ENCODE data around the gene SLC38A4. TPM values are rescaled to one million over a fixed set of nuclear protein-coding genes. Genes with fewer than 3 reads are reported as not detected.

The SLC38A4 gene
- total RNA-seq, 3 donors from 2014 or later (not counting 1 experiment from before 2014, with no cell fraction given): not detected

DNA sequence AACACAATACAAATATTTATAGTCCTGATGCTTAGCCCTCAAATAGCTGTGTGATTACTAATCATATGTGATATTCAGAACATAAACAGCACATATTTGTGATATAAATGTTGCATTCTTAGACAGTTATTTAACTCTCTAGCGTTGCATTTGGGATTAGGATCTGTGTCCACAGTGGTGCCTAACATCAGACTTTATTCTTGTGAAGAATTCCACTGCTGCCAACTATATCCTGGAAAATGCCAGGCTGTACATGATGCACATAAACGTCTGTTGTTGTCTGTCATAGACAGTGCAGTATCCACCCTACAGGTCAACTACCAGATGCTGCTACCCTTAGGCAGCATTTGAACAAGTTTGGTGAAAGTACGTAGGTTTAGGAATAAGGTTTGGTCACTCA is 39.0 kb downstream of the SLC38A4 start:
- WGBS (ENCODE audit: insufficient coverage): 94% methylated on average over 3 of the region's 3 CpGs
- Mint-ChIP-seq H3K4me1 (no peaks in the 10 kb centered on the region), H3K4me3 (no peak overlapping the region), H3K27me3 (ENCODE audit: low read depth in 2 of 2) (peaks cover 12% of the 10 kb centered on the region in 2 donors), H3K27ac (no peak overlapping the region), H3K9me3 (no peaks in the 10 kb centered on the region), H3K36me3 (no peaks in the 10 kb centered on the region)
- H3K9me3 ChIP-seq (ENCODE audit: control insufficient read depth, insufficient read depth, low read length): no peaks in the 10 kb centered on the region
- H3K36me3 ChIP-seq (ENCODE audit: control insufficient read depth, insufficient read depth, low read length): no peaks in the 10 kb centered on the region
- TF ChIP-seq, protein P1, sequence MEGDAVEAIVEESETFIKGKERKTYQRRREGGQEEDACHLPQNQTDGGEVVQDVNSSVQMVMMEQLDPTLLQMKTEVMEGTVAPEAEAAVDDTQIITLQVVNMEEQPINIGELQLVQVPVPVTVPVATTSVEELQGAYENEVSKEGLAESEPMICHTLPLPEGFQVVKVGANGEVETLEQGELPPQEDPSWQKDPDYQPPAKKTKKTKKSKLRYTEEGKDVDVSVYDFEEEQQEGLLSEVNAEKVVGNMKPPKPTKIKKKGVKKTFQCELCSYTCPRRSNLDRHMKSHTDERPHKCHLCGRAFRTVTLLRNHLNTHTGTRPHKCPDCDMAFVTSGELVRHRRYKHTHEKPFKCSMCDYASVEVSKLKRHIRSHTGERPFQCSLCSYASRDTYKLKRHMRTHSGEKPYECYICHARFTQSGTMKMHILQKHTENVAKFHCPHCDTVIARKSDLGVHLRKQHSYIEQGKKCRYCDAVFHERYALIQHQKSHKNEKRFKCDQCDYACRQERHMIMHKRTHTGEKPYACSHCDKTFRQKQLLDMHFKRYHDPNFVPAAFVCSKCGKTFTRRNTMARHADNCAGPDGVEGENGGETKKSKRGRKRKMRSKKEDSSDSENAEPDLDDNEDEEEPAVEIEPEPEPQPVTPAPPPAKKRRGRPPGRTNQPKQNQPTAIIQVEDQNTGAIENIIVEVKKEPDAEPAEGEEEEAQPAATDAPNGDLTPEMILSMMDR (IDR thresholded peaks at IDR 0.05): no peak
- ATAC-seq (no peak), DNase-seq (no peak)
- H3K27ac ChIP-seq (ENCODE audit: low read length): no peak overlapping the region
- intact Hi-C loops (cut with micrococcal nuclease): no loop called here
- H3K27me3 ChIP-seq (ENCODE audit: control insufficient read depth, insufficient read depth, low read length): no peaks in the 10 kb centered on the region
- H3K4me3 ChIP-seq (ENCODE audit: low read length): no peak overlapping the region
- no peaks in the 10 kb centered on the region for H3K4me1 ChIP-seq (ENCODE audit: control insufficient read depth, insufficient read depth, low read length)

DNA sequence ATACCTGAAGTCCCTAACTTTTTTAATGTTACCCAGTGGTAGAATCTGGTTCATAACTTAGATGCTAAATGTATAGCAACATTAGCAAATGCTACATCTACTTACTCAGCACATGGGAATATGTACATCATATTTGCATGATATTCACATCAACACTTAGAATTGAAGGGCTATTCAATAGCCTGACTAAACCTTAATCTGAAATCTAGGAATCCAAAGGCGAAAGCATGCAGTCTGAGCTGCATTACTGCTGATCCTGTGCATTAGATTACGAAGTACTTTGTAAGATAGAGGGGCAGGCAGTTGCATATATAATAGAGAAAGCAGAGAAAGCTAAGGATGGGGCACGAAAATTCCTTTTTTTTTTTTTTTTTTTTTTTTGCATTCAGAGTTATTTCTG is 40.4 kb downstream of the SLC38A4 start:
- Mint-ChIP-seq H3K4me3 (no peak overlapping the region), H3K27me3 (ENCODE audit: low read depth in 2 of 2) (peaks cover 8 to 11% of the 10 kb centered on the region in 2 donors), H3K9me3 (no peaks in the 10 kb centered on the region), H3K4me1 (no peaks in the 10 kb centered on the region), H3K27ac (no peak overlapping the region), H3K36me3 (no peaks in the 10 kb centered on the region)
- no peak overlapping the region for H3K4me3 ChIP-seq (ENCODE audit: low read length)
- H3K4me1 ChIP-seq (ENCODE audit: control insufficient read depth, insufficient read depth, low read length): no peaks in the 10 kb centered on the region
- TF ChIP-seq, protein P1 (IDR thresholded peaks at IDR 0.05): no peak
- H3K27ac ChIP-seq (ENCODE audit: low read length): no peak overlapping the region
- H3K9me3 ChIP-seq (ENCODE audit: control insufficient read depth, insufficient read depth, low read length): no peaks in the 10 kb centered on the region
- no peak for DNase-seq
- H3K36me3 ChIP-seq (ENCODE audit: control insufficient read depth, insufficient read depth, low read length): no peaks in the 10 kb centered on the region
- intact Hi-C loops (cut with micrococcal nuclease): no loop called here
- 85% methylated on average over 3 of the region's 3 CpGs for WGBS (ENCODE audit: insufficient coverage)
- H3K27me3 ChIP-seq (ENCODE audit: control insufficient read depth, insufficient read depth, low read length): no peaks in the 10 kb centered on the region
- ATAC-seq: no peak

DNA sequence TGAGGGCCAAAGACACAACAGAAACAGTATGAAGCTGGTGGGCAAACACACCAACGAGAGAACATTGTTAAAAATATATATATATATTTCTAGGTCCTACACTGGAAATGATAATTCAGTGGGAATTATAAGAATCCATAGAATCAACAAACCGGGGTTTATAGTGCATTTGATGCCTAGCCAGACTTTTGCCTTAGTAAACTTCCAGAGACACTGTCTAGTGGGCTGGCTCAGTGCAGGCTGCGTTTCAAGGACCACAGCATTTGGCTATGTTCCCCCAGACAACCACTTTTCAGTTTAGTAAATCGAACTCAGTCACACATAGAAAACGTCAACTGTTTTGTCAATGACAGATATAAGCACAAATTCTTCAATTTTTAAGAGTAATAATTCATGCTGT is 41.9 kb downstream of the SLC38A4 start:
- ATAC-seq (no peak), DNase-seq (no peak)
- no peak overlapping the region for H3K27ac ChIP-seq (ENCODE audit: low read length)
- no peak overlapping the region for H3K4me3 ChIP-seq (ENCODE audit: low read length)
- no peaks in the 10 kb centered on the region for H3K9me3 ChIP-seq (ENCODE audit: control insufficient read depth, insufficient read depth, low read length)
- H3K4me1 Mint-ChIP-seq: no peaks in the 10 kb centered on the region
- peaks cover 2% of the 10 kb centered on the region for H3K27me3 ChIP-seq (ENCODE audit: control insufficient read depth, insufficient read depth, low read length)
- 87% methylated on average over 3 of the region's 5 CpGs for WGBS (ENCODE audit: insufficient coverage)
- H3K4me1 ChIP-seq (ENCODE audit: control insufficient read depth, insufficient read depth, low read length): no peaks in the 10 kb centered on the region
- no peak overlapping the region for H3K27ac Mint-ChIP-seq
- no peaks in the 10 kb centered on the region for H3K36me3 ChIP-seq (ENCODE audit: control insufficient read depth, insufficient read depth, low read length)
- H3K27me3 Mint-ChIP-seq (ENCODE audit: low read depth in 2 of 2): peaks cover 8 to 14% of the 10 kb centered on the region in 2 donors
- H3K4me3 Mint-ChIP-seq: no peak overlapping the region
- no peaks in the 10 kb centered on the region for H3K36me3 Mint-ChIP-seq
- H3K9me3 Mint-ChIP-seq: no peaks in the 10 kb centered on the region
- intact Hi-C loops (cut with micrococcal nuclease): no loop called here
- TF ChIP-seq, protein P1 (IDR thresholded peaks at IDR 0.05): no peak

DNA sequence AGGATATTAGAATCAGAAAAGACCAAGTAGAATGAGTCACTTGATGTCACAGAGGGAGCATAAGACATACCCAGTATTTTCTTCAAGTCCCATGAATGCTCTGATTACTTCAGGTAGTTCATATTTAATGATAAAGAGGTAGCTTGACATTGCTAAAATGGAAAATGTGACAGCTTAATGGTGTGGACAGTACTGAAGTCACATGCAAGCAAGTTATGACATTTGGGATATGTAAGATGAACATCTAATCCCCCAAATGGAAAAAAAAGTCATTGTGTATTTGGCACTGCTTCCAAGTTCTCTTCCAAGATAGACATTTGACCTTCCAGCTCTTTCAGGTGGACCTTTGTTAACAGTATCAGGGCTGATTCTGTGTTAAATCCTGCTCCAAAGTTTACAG is 45.9 kb downstream of the SLC38A4 start:
- Histone ChIP-seq H3K36me3 (ENCODE audit: control insufficient read depth, insufficient read depth, low read length) (no peaks in the 10 kb centered on the region), H3K27me3 (ENCODE audit: control insufficient read depth, insufficient read depth, low read length) (peaks cover 2% of the 10 kb centered on the region), H3K27ac (ENCODE audit: low read length) (no peak overlapping the region), H3K4me1 (ENCODE audit: control insufficient read depth, insufficient read depth, low read length) (no peaks in the 10 kb centered on the region), H3K9me3 (ENCODE audit: control insufficient read depth, insufficient read depth, low read length) (no peaks in the 10 kb centered on the region), H3K4me3 (ENCODE audit: low read length) (no peak overlapping the region)
- DNase-seq: no peak
- H3K36me3 Mint-ChIP-seq: no peaks in the 10 kb centered on the region
- no peak overlapping the region for H3K4me3 Mint-ChIP-seq
- no peak for ATAC-seq
- H3K27ac Mint-ChIP-seq: no peak overlapping the region
- peaks cover 8 to 14% of the 10 kb centered on the region in 2 donors for H3K27me3 Mint-ChIP-seq (ENCODE audit: low read depth in 2 of 2)
- H3K4me1 Mint-ChIP-seq: no peaks in the 10 kb centered on the region
- TF ChIP-seq, protein P1 (IDR thresholded peaks at IDR 0.05): no peak
- intact Hi-C loops (cut with micrococcal nuclease): no loop called here
- H3K9me3 Mint-ChIP-seq: no peaks in the 10 kb centered on the region
